Non-pigmented ciliary epithelial cell (primary cell): ENCODE results near the gene CDH22.

Source experiments
- DNase-seq: peaks from one replicate; pipeline ENCODE4 v3.0.0-alpha.2; 2010; ENCODE audit warnings: low read depth

The CDH22 gene

GRCh38 chr20:46171909-46172308 is 136.4 kb downstream of the CDH22 start:
- no peak for DNase-seq

DNA sequence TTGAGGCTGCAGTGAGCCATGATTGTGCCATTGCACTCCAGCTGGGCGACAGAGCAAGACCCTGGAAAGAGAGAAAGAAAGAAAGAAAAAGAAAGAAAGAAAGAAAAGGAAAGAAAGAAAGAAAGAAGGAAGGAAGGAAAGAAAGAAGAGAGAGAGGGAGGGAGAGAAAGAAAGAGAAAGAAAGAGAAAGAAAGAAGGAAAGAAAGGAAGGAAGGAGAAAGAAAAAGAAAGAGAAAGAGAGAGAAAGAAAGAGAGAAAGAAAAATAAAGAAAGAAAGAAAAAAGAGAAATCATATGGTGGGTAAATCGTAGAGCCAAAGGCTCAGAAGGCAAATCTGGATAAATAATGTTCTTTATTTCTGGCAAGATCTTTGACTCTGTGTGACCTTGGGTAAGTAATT is 136.8 kb downstream of the CDH22 start:
- DNase-seq: no peak

- no peak for DNase-seq
Observed at GRCh38 chr20:46169245-46170171, 138.8 kb downstream of the CDH22 start.

- no peak for DNase-seq
Observed at GRCh38 chr20:46168438-46168837, 139.9 kb downstream of the CDH22 start.

GRCh38 chr20:46167080-46167479 is 141.2 kb downstream of the CDH22 start:
- no peak for DNase-seq

GRCh38 chr20:46164254-46164653 is 144.0 kb downstream of the CDH22 start:
- DNase-seq: no peak

DNA sequence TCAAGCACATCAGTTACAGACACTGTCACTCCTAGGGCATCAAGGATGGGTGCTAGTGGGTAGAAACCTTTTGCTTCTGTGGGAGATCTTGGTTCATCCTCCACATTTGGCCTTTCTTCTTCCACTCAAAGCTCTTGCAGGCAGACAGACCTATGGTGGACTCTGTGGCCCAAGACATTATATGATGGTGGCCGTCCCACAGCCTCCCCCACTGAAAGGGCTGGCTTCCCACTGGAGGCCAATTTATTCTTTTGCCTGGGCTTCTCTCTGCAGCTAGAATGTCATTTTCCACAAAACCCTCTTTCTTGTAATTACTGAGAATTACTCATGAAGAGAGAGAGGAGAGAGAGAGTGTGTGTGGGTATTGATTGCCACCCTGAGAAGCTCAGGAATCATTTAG is 146.4 kb downstream of the CDH22 start:
- no peak for DNase-seq

GRCh38 chr20:46160661-46161060 is 147.6 kb downstream of the CDH22 start:
- DNase-seq: no peak

GRCh38 chr20:46159101-46159897 is 149.0 kb downstream of the CDH22 start:
- DNase-seq: no peak

GRCh38 chr20:46158476-46158987 is 149.8 kb downstream of the CDH22 start:
- no peak for DNase-seq

- DNase-seq: no peak
Observed at GRCh38 chr20:46157625-46158024, 150.7 kb downstream of the CDH22 start.

DNA sequence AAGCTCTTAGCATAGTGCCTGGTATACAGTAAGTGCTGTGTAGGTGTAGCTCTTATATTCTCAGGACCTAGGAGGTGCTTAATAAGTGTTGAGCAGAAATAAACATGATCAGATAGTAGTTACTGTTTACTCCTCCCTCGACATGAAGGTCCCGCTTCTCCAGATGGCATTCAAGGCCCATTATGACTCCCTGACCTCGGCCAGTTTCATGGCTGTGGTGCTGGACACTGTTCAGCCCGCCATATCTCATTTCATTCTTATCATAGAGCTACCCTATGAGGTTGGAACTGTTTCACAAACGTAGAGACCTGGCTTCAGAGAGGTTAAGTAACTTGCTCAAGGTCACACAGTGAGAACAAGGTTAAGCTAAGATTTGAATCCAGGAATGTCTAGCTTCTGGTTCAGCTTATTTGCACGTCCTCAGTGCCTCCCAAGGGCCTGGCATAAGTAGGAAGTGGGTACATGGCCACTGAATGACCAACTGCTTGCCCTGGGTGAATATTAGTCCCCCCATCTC is 151.2 kb downstream of the CDH22 start:
- DNase-seq: no peak

- DNase-seq: no peak
Observed at GRCh38 chr20:46156065-46156464, 152.2 kb downstream of the CDH22 start.

GRCh38 chr20:46154796-46155195 is 153.5 kb downstream of the CDH22 start:
- DNase-seq: no peak

DNA sequence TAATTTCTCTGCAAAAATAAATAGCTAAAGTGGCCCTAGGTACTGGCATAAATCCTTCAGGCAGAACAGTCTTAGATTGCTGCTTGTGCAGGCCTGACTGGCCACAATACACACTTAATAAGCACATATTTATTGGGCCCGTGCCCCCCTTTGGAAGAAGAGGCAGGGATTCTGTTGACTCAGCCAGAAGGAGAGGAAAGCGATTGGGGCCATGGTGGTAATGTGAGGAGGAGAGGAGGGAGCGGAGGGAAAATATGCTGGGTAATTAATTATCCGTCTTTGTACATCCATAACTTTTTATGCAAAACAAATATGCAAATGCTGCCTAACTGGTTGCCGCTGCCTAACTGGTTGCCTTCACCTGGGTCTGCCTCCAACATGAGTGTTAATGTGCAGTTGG is 154.0 kb downstream of the CDH22 start:
- DNase-seq: no peak

GRCh38 chr20:46152824-46153586 is 155.3 kb downstream of the CDH22 start:
- DNase-seq: no peak

- no peak for DNase-seq
Observed at GRCh38 chr20:46151936-46152335, 156.4 kb downstream of the CDH22 start.

GRCh38 chr20:46150943-46151342 is 157.4 kb downstream of the CDH22 start:
- no peak for DNase-seq

DNA sequence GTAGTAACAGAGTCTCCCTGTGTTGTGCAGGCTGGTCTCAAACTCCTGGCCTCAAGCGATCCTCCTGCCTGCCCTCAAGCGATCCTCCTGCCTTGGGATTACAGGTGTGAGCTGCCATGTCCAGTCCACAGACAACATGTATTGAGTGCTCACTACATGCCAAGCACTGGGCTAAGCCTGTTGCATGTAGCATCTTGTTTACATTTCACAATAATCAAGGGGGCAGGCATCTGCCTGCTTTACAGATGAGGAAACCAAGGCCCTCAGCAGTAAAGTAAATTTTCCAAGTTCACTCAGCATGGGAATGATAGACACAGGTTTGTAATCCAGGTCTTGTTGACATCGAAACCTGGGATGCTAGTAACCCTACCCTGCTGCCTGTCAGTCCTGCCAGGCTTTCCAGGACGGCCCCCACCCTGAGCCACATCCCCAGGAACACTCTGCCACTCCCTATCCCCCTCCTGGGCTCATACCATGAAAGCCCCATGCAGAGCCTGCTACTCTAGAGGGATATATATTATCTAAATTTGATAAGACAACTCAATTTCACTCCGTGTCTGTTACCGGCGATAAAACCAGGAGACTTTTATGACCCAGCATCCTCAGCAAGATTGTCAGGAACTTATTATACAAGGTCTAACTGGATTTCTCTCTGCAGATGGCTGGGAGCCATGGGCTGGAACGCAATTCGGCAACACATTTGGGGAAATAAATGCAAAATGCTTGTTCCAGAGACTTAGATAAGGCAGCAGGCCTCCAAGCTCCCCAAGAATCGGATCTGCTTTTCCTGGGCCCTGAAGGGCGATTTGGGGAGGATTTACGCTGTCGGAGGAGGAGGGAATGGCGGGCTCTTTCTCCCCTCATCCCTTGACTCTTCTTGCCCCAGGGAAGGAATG is 159.7 kb downstream of the CDH22 start:
- no peak for DNase-seq

DNA sequence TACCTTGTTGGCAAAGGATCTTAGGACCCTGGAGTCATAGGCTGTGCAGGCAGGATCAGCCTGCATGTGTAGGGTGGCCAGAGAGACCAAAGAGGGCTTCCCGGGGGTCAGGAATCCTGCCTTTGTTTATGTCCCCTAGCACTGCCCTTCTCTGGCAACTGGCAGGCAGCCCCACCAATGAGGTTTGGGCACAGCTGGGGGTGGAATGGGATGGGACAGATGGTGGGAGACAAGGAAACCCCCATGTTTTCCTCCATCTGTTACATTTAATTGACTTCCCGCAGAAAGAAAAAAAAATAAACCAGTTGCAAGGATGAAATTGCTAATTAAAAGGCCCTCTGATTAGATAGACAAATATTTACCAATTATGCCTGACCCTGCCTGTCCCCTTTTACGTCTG is 162.6 kb downstream of the CDH22 start:
- no peak for DNase-seq
